IPS-18c (cell line): ENCODE measurements around the gene GPATCH11.

Source experiments
- H3K4me3 ChIP-seq: 2 replicates; pipeline ENCODE4 v1.7.0; 2013; ENCODE audit warnings: low read depth, mild to moderate bottlenecking, low read length, moderate library complexity; ENCODE audit not compliant: insufficient read depth
- H3K9me3 ChIP-seq: one replicate; pipeline ENCODE4 v1.6.1; 2013; ENCODE audit warnings: mild to moderate bottlenecking, low read length, moderate library complexity; ENCODE audit not compliant: control insufficient read depth, insufficient read depth

Gene GPATCH11

GRCh38 chr2:37083873-37084794 lies at the start of gene GPATCH11, which contains the start of gene HEATR5B:
GPATCH11 (plus strand) TSS chr2:37084518; CDS start chr2:37088382, 3,864 bp downstream.
HEATR5B (minus strand) TSS chr2:37084372; CDS start chr2:37083414, 958 bp downstream.
- no peaks in the 10 kb centered on the region for H3K9me3 ChIP-seq
- H3K4me3 ChIP-seq = peak within 1 kb of the TSS; percentile 92

DNA sequence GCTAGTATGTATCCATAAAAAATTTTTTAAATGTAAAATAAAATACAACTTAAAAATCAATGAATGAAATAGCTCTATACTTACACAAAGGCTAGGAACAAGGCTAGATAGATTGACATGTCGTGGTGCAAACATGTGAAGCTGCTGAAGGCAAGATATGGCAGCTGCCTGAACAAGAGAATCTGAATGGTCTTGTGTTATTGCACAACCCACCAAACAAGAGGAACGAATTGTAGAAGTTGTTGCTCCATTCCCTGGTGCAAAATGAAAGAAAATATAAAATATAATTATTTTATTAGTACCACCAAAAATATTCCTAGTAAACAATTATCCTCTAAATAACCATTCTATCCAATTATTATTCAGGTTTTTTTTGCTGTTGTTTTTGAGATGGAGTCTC lies 46.5 kb upstream of the GPATCH11 start:
- Histone ChIP-seq H3K9me3 (no peaks in the 10 kb centered on the region), H3K4me3 (no peak overlapping the region)

GRCh38 chr2:37039580-37039979 lies 44.7 kb upstream of the GPATCH11 start:
- H3K9me3 ChIP-seq = no peaks in the 10 kb centered on the region

DNA sequence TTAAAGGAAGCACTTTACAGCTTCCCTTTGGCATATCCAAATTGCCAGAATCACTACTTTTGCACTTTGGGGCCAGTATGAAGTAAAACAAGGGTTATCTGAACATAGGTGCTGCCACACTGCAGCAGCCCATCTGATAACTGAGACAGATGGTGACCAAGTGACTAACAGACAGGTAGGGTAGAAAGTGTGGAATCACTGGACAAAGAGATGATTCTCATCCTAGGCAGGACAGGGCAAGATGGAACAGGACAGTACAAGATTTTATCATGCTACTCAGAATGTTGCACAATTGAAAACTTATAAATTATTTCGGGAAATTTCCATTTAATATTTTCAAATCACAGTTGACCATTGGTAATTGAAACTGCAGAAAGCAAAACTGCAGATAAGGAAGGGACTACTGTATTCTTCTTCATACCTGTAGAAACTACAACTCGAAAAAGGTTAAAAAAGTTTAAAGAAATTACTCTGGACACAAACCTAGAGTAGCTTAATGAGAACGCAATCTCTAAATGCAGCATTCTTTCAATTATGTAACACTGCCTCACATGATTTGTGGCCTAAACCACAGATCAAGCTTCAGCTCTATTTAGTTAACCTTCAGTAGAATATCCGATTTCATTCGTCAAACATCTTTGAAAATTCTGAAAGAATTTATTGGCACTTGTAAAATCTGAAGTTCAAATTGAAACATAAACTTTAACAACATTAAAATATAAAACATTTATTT lies 31.6 kb upstream of the GPATCH11 start:
- no peak overlapping the region for H3K4me3 ChIP-seq
- no peaks in the 10 kb centered on the region for H3K9me3 ChIP-seq

More at GRCh38 chr2:37039580-37039979, 44.7 kb upstream of the GPATCH11 start:
- no peak overlapping the region for H3K4me3 ChIP-seq

- Histone ChIP-seq H3K4me3 (no peak overlapping the region), H3K9me3 (no peaks in the 10 kb centered on the region)
Observed at GRCh38 chr2:37059841-37060240, 24.5 kb upstream of the GPATCH11 start.

DNA sequence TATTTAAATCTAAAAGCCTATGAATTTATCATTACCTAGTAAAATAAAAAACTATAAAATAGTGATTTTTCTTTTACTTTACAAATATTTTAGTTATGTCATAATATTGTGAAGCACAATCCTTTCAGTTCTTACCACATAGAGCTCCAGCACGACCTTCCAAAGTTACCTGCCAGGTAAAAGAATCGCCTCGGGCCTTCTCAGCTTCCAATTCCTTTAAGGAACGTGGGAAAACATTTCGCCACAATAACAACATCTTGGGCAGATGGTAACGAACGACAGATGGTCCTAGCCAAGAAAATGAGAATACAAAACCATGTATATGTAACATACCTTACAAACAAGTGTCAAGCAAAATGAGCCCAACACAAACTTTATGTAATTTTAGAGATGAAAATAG lies 23.9 kb upstream of the GPATCH11 start:
- Histone ChIP-seq H3K9me3 (no peaks in the 10 kb centered on the region), H3K4me3 (no peak overlapping the region)

DNA sequence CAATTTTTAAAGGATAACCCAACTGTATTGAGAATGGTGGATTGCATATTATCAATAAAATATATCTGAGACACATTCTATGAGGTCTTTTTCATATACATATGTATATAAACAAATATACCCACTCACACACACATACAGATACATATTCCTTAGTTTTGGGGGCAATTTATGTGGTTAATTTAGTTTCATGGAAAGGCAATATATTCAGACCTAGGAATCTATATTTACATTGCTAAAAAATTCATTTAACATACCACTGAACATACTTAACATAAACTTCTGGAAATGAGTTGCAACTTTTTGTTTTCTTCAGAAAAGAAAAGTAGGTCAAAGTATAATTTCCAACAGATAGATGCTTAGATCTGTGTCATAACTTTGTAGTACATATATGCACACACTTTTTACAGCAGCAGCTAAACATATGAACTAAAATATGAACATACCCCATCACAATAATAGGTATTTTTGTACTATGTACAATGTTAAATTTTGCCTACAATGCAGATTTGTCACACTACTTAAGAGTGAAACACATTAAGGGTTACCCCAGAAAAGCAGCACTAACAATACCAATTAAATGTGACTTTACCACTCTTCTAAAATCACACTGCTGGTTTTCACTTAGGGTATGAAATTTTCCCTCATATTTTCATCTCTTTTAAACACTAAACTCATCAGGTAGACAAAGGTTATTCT lies 23.2 kb upstream of the GPATCH11 start:
- Histone ChIP-seq H3K9me3 (no peaks in the 10 kb centered on the region), H3K4me3 (no peak overlapping the region)

DNA sequence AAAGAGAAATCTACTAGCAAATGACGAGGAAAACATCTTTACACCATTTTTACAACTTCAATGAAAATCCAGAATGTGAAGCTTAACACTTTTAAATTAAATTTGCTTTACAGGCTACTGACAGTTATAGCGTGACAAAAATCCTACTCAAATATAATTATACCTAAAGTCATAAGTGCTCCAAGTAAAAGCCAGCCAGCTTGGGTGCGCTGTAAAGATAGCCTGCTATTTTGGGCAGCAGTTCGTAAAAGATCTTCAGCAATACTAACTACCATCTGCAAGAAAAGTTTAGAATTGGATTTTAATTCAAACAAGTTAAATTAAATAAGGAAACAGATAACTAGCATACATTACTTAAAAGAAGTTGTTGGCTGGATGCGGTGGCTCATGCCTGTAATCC lies 22.5 kb upstream of the GPATCH11 start:
- Histone ChIP-seq H3K4me3 (no peak overlapping the region), H3K9me3 (no peaks in the 10 kb centered on the region)

DNA sequence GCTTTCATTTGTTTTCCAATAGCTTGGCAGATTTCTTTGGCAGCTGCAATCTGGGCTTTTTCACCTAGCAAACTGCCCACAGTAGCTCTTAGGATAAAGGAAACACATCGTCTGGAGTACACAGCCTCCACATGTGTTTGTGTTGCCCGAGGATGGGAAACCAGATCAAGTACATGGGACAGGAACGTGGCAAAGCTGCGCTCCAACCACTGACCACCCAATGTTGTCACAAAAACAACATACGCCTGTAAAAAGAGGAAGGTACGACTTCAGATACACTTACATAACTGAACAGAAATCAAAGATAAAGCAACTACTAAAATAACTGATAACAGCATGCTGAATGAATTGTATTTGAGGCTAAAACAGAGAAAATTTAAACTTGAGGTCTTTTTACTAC lies 15.6 kb upstream of the GPATCH11 start:
- no peak overlapping the region for H3K4me3 ChIP-seq
- H3K9me3 ChIP-seq = no peaks in the 10 kb centered on the region

DNA sequence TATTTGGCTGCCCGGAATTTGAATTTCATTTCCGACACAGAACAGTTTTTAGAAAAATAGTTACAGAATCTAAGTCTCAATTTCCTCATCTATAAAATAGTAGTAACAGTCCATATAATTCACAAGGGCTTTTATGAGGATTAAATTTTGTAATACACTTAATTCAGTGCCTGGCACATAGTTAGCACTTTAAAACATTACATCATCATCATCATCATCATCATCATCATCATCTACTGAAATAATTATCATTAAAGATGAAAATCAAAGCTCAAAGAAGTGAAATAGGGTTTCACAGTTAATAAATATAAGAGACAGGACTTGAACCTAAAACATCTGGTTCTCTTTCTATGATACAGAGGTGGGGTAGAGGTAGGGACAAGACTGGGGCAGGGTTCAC lies 13.4 kb upstream of the GPATCH11 start:
- no peak overlapping the region for H3K4me3 ChIP-seq
- H3K9me3 ChIP-seq = no peaks in the 10 kb centered on the region

- no peaks in the 10 kb centered on the region for H3K9me3 ChIP-seq
- no peak overlapping the region for H3K4me3 ChIP-seq
Observed at GRCh38 chr2:37080266-37080665, 4.1 kb upstream of the GPATCH11 start.

- no peaks in the 10 kb centered on the region for H3K9me3 ChIP-seq
- no peak overlapping the region for H3K4me3 ChIP-seq
Observed at GRCh38 chr2:37080689-37081088, 3.6 kb upstream of the GPATCH11 start.

DNA sequence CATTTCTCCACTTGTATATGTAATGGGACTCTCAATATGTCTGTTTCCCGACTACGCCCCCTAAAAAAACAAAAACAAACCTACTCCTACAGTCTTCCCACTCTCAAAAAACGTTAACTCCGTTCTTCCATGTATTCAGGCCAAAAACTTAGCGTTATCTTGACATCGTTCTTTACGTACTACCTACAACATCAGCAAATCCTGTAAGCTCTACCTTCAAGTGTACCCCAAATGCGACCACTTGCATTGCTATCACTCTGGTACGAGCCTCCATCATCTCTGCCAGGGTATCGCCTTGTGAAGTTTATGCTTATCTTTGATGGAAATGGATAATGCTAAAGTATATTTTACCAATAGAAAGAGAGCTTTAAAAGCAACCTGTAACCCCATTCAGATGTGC lies 479 bp downstream of the GPATCH11 start:
- Histone ChIP-seq H3K9me3 (no peaks in the 10 kb centered on the region), H3K4me3 (peak overlapping the region; percentile 92)

DNA sequence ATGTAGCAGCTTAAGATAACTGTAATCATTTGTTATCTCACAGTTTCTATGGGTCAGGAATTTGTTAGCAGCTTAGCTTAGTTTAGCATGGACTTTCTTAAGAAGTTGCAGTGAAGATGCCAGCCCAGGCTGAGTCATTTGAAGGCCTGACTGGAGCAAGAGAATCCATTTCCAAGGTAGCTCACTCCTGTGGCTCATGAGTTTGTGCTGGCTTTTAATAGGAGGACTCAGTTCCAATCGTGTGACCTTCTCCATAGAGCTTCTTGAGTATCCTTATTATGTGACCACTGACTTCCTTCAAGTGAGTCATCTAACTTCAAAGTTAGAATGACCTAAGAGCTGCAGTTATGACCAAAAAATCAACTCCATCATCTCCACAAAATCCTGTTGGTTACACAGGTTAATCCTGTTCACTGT lies 1.4 kb downstream of the GPATCH11 start:
- H3K4me3 ChIP-seq = no peak overlapping the region

GRCh38 chr2:37090019-37090477 lies 5.7 kb downstream of the GPATCH11 start:
- no peaks in the 10 kb centered on the region for H3K9me3 ChIP-seq
- H3K4me3 ChIP-seq = no peak overlapping the region

More for the DNA sequence above, 1.4 kb downstream of the GPATCH11 start:
- H3K9me3 ChIP-seq = no peaks in the 10 kb centered on the region

GRCh38 chr2:37091873-37092272 lies 7.6 kb downstream of the GPATCH11 start:
- Histone ChIP-seq H3K9me3 (no peaks in the 10 kb centered on the region), H3K4me3 (no peak overlapping the region)

- Histone ChIP-seq H3K9me3 (no peaks in the 10 kb centered on the region), H3K4me3 (no peak overlapping the region)
Observed at GRCh38 chr2:37096568-37096967, 12.2 kb downstream of the GPATCH11 start.
